Smooth muscle cell (in vitro differentiated cells): ENCODE data around the gene UNC80. TPM values are rescaled to one million over a fixed set of nuclear protein-coding genes. Genes with fewer than 3 reads are reported as not detected.

Experiments used
- DNase-seq: peaks from one replicate; lab custom pipeline; 2025; ENCODE audit not compliant: unreplicated experiment; lab: John Stamatoyannopoulos, UW
- H2AFZ ChIP-seq: fragments of 200-600 bp; sonication (generic); 2 replicates; pipeline ENCODE4 v1.6.0; 2016; ENCODE audit warnings: antibody characterized with exemption, low read depth, mild to moderate bottlenecking
- H3F3A ChIP-seq: fragments of 200-600 bp; sonication (generic); 2 replicates; pipeline ENCODE4 v1.6.0; 2017; ENCODE audit warnings: antibody characterized with exemption, low read depth
- H3K27ac ChIP-seq: fragments of 200-600 bp; sonication (generic); 2 replicates; pipeline ENCODE4 v1.5.1; 2016; ENCODE audit warnings: low read depth, mild to moderate bottlenecking
- H3K27me3 ChIP-seq: fragments of 200-600 bp; sonication (generic); 2 replicates; pipeline ENCODE4 v1.6.1; 2016; ENCODE audit warnings: low read depth, mild to moderate bottlenecking
- H3K36me3 ChIP-seq: fragments of 200-600 bp; sonication (generic); 2 replicates; pipeline ENCODE4 v1.5.1; 2016; ENCODE audit warnings: low read depth
- H3K4me1 ChIP-seq: fragments of 200-600 bp; sonication (generic); 2 replicates; pipeline ENCODE4 v1.5.1; 2016; ENCODE audit warnings: low read depth
- H3K4me2 ChIP-seq: fragments of 200-600 bp; sonication (generic); 2 replicates; pipeline ENCODE4 v1.6.0; 2016; ENCODE audit warnings: mild to moderate bottlenecking
- H3K4me3 ChIP-seq: fragments of 200-600 bp; sonication (generic); 2 replicates; pipeline ENCODE4 v1.5.1; 2016; ENCODE audit warnings: mild to moderate bottlenecking
- H3K79me2 ChIP-seq: fragments of 200-600 bp; sonication (generic); 2 replicates; pipeline ENCODE4 v1.6.0; 2016; ENCODE audit warnings: low read depth, mild to moderate bottlenecking
- H3K9ac ChIP-seq: fragments of 200-600 bp; sonication (generic); 2 replicates; pipeline ENCODE4 v1.6.0; 2016; ENCODE audit warnings: low read depth
- H3K9me3 ChIP-seq: fragments of 200-600 bp; sonication (generic); replicated peaks from 2 replicates; pipeline ENCODE4 v1.5.1; 2016; ENCODE audit warnings: low read depth
- H4K20me1 ChIP-seq: fragments of 200-600 bp; sonication (generic); 2 replicates; pipeline ENCODE4 v1.6.0; 2016; ENCODE audit warnings: low read depth
- CTCF ChIP-seq: fragments of 200-600 bp; sonication (generic); IDR thresholded peaks from 2 replicates; pipeline ENCODE4 v1.5.1; 2017; ENCODE audit warnings: borderline replicate concordance, mild to moderate bottlenecking, antibody characterized with exemption; ENCODE audit not compliant: insufficient read depth, poor library complexity, severe bottlenecking
- WGBS: methylation state at CpG from one replicate; pipeline ENCODE4 v1.1.7; 2016; ENCODE audit warnings: low lambda C conversion rate; 5-methylcytosine and 5-hydroxymethylcytosine counted together
- polyA plus RNA-seq: library from polyadenylated mRNA; unstranded; fragments of >200 nt; fragmentation: Nextera tagmentation; extraction: Ambion mirVana; gene quantifications from 2 replicates; pipeline ENCODE4 v1.2.1, GENCODE V29; 2016
- total RNA-seq: library from RNA; depleted of rRNA; stranded (reverse); fragments of >200 nt; gene quantifications from 2 replicates; pipeline ENCODE4 v1.2.3, GENCODE V29; 2014

UNC80 gene
- total and polyA plus RNA-seq, 2 experiments from 2014 or later, result not detected

GRCh38 chr2:209986415-209986814, 214.8 kb downstream of the UNC80 start:
- Histone ChIP-seq H3K36me3 (no peaks in the 10 kb centered on the region), H3K4me1 (no peaks in the 10 kb centered on the region), H3K9me3 (no peaks in the 10 kb centered on the region), H3F3A (no peaks in the 10 kb centered on the region), H3K9ac (no peak overlapping the region), H3K27ac (no peak overlapping the region), H3K4me2 (no peak overlapping the region), H3K27me3 (peaks cover 14% of the 10 kb centered on the region), H3K4me3 (no peak overlapping the region), H3K79me2 (no peaks in the 10 kb centered on the region), H4K20me1 (no peaks in the 10 kb centered on the region), H2AFZ (no peak overlapping the region)
- 84% methylated on average over 2 of the region's 2 CpGs for WGBS
- no peak for TF ChIP-seq CTCF
- DNase-seq, result no peak

- TF ChIP-seq CTCF, result no peak
- Histone ChIP-seq H3K79me2 (no peaks in the 10 kb centered on the region), H3K36me3 (no peaks in the 10 kb centered on the region), H3F3A (no peaks in the 10 kb centered on the region), H2AFZ (no peak overlapping the region), H4K20me1 (no peaks in the 10 kb centered on the region), H3K4me2 (no peak overlapping the region), H3K4me3 (no peak overlapping the region), H3K9me3 (no peaks in the 10 kb centered on the region), H3K4me1 (no peaks in the 10 kb centered on the region), H3K27me3 (peaks cover 14% of the 10 kb centered on the region), H3K9ac (no peak overlapping the region), H3K27ac (no peak overlapping the region)
- 81% methylated on average over 4 of the region's 4 CpGs for whole genome bisulfite sequencing
- DNase-seq, result no peak
Observed at GRCh38 chr2:209988010-209988409, 216.4 kb downstream of the UNC80 start.

- H2AFZ ChIP-seq, result no peak overlapping the region
- 52% methylated on average over 2 of the region's 2 CpGs for whole genome bisulfite sequencing
- no peaks in the 10 kb centered on the region for H3K79me2 ChIP-seq
- H3F3A ChIP-seq, result no peaks in the 10 kb centered on the region
- peaks cover 14% of the 10 kb centered on the region for H3K27me3 ChIP-seq
- no peak overlapping the region for H3K4me2 ChIP-seq
- H3K4me3 ChIP-seq, result no peak overlapping the region
- TF ChIP-seq CTCF, result no peak
- no peak for DNase-seq
- no peaks in the 10 kb centered on the region for H3K9me3 ChIP-seq
- H3K27ac ChIP-seq, result no peak overlapping the region
- H3K9ac ChIP-seq, result no peak overlapping the region
- H3K36me3 ChIP-seq, result no peaks in the 10 kb centered on the region
- no peaks in the 10 kb centered on the region for H3K4me1 ChIP-seq
- no peaks in the 10 kb centered on the region for H4K20me1 ChIP-seq
Observed at GRCh38 chr2:209990838-209991237, 219.2 kb downstream of the UNC80 start.

GRCh38 chr2:209993968-209994367, 222.3 kb downstream of the UNC80 start:
- Histone ChIP-seq H3K9me3 (no peaks in the 10 kb centered on the region), H3K36me3 (no peaks in the 10 kb centered on the region), H2AFZ (no peak overlapping the region), H3K4me2 (no peak overlapping the region), H3K4me3 (no peak overlapping the region), H3F3A (no peaks in the 10 kb centered on the region), H3K4me1 (no peaks in the 10 kb centered on the region), H3K9ac (no peak overlapping the region), H3K27ac (no peak overlapping the region), H3K27me3 (peaks cover 14% of the 10 kb centered on the region), H3K79me2 (no peaks in the 10 kb centered on the region), H4K20me1 (no peaks in the 10 kb centered on the region)
- WGBS, result 82% methylated on average over 9 of the region's 9 CpGs
- no peak for DNase-seq
- no peak for TF ChIP-seq CTCF
